Neutrophil (primary cell): ENCODE data around the gene NUBP2.

Experiments
- H3K27ac ChIP-seq: fragments of 200-600 bp; sonication (generic); 2 replicates; pipeline ENCODE4 v1.5.1; 2016; ENCODE audit warnings: mild to moderate bottlenecking, moderate library complexity
- H3K27me3 ChIP-seq: fragments of 200-600 bp; sonication (generic); 2 replicates; pipeline ENCODE4 v1.6.0; 2016; ENCODE audit warnings: mild to moderate bottlenecking
- H3K36me3 ChIP-seq: fragments of 200-600 bp; sonication (generic); 2 replicates; pipeline ENCODE4 v1.5.1; 2017
- H3K4me1 ChIP-seq, 2 experiments: fragments of 200-600 bp in 1 of 2; sonication (generic) in 1 of 2; 1 replicate in 1 of 2; 2 replicates in 1 of 2; pipeline versions ENCODE4 v1.5.1 to v1.6.1; 2013 to 2016; ENCODE audit warnings: low read depth in 1 of 2, low read length in 1 of 2, mild to moderate bottlenecking in 1 of 2, moderate library complexity in 1 of 2; ENCODE audit not compliant: control insufficient read depth in 1 of 2, insufficient read depth in 1 of 2
- H3K4me3 ChIP-seq, 2 experiments: fragments of 200-600 bp in 1 of 2; sonication (generic) in 1 of 2; 1 replicate in 1 of 2; 2 replicates in 1 of 2; pipeline ENCODE4 v1.5.1; 2013 to 2016; ENCODE audit warnings: low read depth in 1 of 2, low read length in 1 of 2, mild to moderate bottlenecking in 1 of 2, moderate library complexity in 1 of 2
- H3K9me3 ChIP-seq: fragments of 200-600 bp; sonication (generic); 2 replicates; pipeline ENCODE4 v1.5.1; 2016
- TF ChIP-seq, protein P1 (sequence below): fragments of 200-600 bp; sonication (generic); IDR thresholded peaks from 2 replicates; pipeline ENCODE4 v1.5.1; 2016; ENCODE audit warnings: antibody characterized with exemption

NUBP2 gene

GRCh38 chr16:1771864-1772361, 10.8 kb upstream of the NUBP2 start:
- Histone ChIP-seq H3K36me3 (peaks cover 48% of the 10 kb centered on the region), H3K27ac (peak overlapping the region; percentile 95), H3K4me3 (peak overlapping the region; percentile 89 to 100), H3K9me3 (no peaks in the 10 kb centered on the region), H3K27me3 (peaks cover 8% of the 10 kb centered on the region), H3K4me1 (peaks cover 35 to 51% of the 10 kb centered on the region in 2 experiments)
- TF ChIP-seq, protein P1, sequence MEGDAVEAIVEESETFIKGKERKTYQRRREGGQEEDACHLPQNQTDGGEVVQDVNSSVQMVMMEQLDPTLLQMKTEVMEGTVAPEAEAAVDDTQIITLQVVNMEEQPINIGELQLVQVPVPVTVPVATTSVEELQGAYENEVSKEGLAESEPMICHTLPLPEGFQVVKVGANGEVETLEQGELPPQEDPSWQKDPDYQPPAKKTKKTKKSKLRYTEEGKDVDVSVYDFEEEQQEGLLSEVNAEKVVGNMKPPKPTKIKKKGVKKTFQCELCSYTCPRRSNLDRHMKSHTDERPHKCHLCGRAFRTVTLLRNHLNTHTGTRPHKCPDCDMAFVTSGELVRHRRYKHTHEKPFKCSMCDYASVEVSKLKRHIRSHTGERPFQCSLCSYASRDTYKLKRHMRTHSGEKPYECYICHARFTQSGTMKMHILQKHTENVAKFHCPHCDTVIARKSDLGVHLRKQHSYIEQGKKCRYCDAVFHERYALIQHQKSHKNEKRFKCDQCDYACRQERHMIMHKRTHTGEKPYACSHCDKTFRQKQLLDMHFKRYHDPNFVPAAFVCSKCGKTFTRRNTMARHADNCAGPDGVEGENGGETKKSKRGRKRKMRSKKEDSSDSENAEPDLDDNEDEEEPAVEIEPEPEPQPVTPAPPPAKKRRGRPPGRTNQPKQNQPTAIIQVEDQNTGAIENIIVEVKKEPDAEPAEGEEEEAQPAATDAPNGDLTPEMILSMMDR = no peak

DNA sequence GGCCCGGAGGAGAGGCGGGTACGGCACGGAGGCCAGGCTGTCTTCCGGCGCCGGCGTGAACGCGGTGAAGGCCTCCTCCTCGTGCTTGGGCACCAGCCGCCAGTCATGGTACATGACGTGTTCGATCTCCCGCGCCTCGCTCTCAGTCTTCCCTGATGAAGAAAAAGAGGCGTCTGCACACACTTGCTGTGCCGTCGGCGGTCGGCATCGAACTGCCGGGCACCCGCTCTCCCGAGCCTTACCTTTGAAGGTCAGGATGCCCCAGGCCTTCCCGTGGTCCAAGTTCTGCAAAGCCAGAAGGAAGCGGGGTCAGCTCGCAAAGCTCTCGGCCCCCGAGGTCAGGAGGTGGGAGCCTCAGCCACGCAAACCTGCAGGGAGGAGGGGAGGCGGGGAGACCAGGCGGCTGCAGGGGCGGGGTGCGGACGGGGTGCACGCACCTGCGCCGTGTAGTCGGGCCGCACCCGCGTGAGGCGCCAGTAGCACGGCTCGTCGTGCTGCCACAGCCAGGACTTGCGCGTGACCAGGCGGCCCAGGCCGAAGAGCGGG, 10.3 kb upstream of the NUBP2 start, which contains the start of gene EME2:
EME2 (plus strand) TSS at position 449 of the 546 bp plus-strand sequence. CDS start 418 bp downstream, outside the sequence.
- Histone ChIP-seq H3K27ac (peak within 1 kb of the TSS; percentile 95), H3K36me3 (peaks cover 48% of the 10 kb centered on the region), H3K27me3 (peaks cover 8% of the 10 kb centered on the region), H3K9me3 (no peaks in the 10 kb centered on the region), H3K4me3 (peak within 1 kb of the TSS; percentile 89 to 100), H3K4me1 (peaks cover 35 to 51% of the 10 kb centered on the region in 2 experiments)
- TF ChIP-seq, protein P1 = no peak

GRCh38 chr16:1772908-1773702, 9.7 kb upstream of the NUBP2 start, which contains the start of gene MRPS34:
MRPS34 (minus strand) TSS chr16:1773134; CDS start chr16:1773119, 15 bp downstream.
- Histone ChIP-seq H3K4me1 (peaks cover 35 to 51% of the 10 kb centered on the region in 2 experiments), H3K9me3 (no peaks in the 10 kb centered on the region), H3K4me3 (peak within 1 kb of the TSS; percentile 89 to 100), H3K36me3 (peaks cover 48% of the 10 kb centered on the region), H3K27ac (peak within 1 kb of the TSS; percentile 95), H3K27me3 (peaks cover 8% of the 10 kb centered on the region)
- TF ChIP-seq, protein P1 = peak; percentile 81

DNA sequence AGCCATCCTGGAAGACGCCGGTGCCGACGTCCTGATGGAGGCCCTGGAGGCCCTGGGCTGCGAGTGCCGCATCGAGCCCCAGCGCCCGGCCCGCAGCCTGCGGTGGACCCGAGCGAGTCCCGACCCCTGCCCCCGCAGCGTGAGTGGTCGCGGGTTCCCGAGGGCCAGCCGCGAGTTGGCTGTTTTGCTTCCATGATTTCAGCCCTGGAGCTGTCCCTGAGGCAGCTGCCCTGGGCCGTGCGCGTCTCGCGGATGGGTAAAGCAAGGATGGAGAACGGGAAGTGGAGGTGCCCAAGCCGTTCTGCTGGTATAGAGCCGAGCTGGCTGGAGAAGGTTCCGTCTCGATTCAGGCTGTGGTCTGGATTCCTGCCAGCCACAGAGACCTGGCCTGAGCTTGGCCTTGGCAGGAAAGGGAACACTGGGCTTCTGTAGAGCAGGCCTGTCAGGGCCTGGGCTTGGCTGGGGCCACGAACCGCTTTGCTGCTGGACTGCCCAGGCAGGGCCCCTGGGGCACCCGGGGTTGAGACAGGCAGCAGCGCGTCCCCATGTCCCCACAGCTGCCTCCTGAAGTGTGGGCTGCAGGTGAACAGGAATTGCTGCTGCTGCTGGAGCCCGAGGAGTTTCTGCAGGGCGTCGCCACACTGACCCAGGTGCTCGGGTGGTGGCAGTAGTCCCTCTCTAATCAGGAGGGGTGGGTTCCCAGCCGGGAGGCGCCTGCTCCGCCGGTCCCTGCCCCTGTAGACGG, 8.9 kb upstream of the NUBP2 start:
- Histone ChIP-seq H3K9me3 (no peaks in the 10 kb centered on the region), H3K27me3 (peaks cover 8% of the 10 kb centered on the region), H3K27ac (peak overlapping the region; percentile 95), H3K4me3 (peak overlapping the region; percentile 89 to 100), H3K36me3 (peaks cover 48% of the 10 kb centered on the region), H3K4me1 (peaks cover 35 to 51% of the 10 kb centered on the region in 2 experiments)
- TF ChIP-seq, protein P1 = no peak

- peak overlapping the region; percentile 95 for H3K27ac ChIP-seq
- no peaks in the 10 kb centered on the region for H3K9me3 ChIP-seq
- peak overlapping the region; percentile 89 to 100 for H3K4me3 ChIP-seq
- H3K36me3 ChIP-seq = peaks cover 48% of the 10 kb centered on the region
- peaks cover 8% of the 10 kb centered on the region for H3K27me3 ChIP-seq
- TF ChIP-seq, protein P1 = no peak
- peaks cover 35 to 51% of the 10 kb centered on the region in 2 experiments for H3K4me1 ChIP-seq
These were observed 8.3 kb upstream of the NUBP2 start for GRCh38 chr16:1774448-1774780.
